Measurements from ENCODE around the gene USP17L15.
"Not testable (repeated sequence)": the region's sequence is repeated elsewhere in the genome, so short reads cannot be mapped to it uniquely, and the experiment has no call there.

The USP17L15 gene

GRCh38 chr4:9234085-9234484, at the start of gene USP17L15:
TSS of gene USP17L15 (plus strand) at chr4:9234385. CDS start at chr4:9234385, 0 bp downstream.
- DNase-seq; intact Hi-C loops (cut with DNase I): not testable (repeated sequence)

- intact Hi-C loops (cut with DNase I); DNase-seq: not testable (repeated sequence)
These were observed 23.8 kb upstream of the USP17L15 start, which contains the start of gene USP17L10 for GRCh38 chr4:9210357-9210756. TSS of gene USP17L10 (plus strand) at chr4:9210657. CDS start at chr4:9210657, 0 bp downstream.

GRCh38 chr4:9214701-9215100, 19.5 kb upstream of the USP17L15 start:
- peak in 16 of 42 donors; percentile 0 to 38 (median 4) for DNase-seq
- intact Hi-C loops (cut with DNase I), result not testable (repeated sequence)

- DNase-seq; intact Hi-C loops (cut with DNase I): not testable (repeated sequence)
These were observed 19.1 kb upstream of the USP17L15 start, which contains the start of gene USP17L11 for GRCh38 chr4:9215105-9215504. TSS of gene USP17L11 (plus strand) at chr4:9215405. CDS start at chr4:9215405, 0 bp downstream.

GRCh38 chr4:9219852-9220251, 14.3 kb upstream of the USP17L15 start, which contains the start of gene USP17L12:
TSS of gene USP17L12 (plus strand) at chr4:9220152. CDS start at chr4:9220152, 0 bp downstream.
- DNase-seq; intact Hi-C loops (cut with DNase I): not testable (repeated sequence)

- DNase-seq; intact Hi-C loops (cut with DNase I): not testable (repeated sequence)
These were observed 9.6 kb upstream of the USP17L15 start, which contains the start of gene USP17L13 for GRCh38 chr4:9224596-9224995. TSS of gene USP17L13 (plus strand) at chr4:9224896. CDS start at chr4:9224896, 0 bp downstream.

- intact Hi-C loops (cut with DNase I), result not testable (repeated sequence)
These were observed 3.9 kb upstream of the USP17L15 start for GRCh38 chr4:9230249-9230648.

GRCh38 chr4:9238461-9238860, 4.3 kb downstream of the USP17L15 start:
- intact Hi-C loops (cut with DNase I), result not testable (repeated sequence)
- peak in 20 of 42 donors; percentile 1 to 54 (median 8) for DNase-seq

More at GRCh38 chr4:9230249-9230648, 3.9 kb upstream of the USP17L15 start:
- DNase-seq, result peak in 14 of 42 donors; percentile 1 to 31 (median 12)

- intact Hi-C loops (cut with DNase I); DNase-seq: not testable (repeated sequence)
These were observed 9.4 kb downstream of the USP17L15 start, which contains the start of gene USP17L17 for GRCh38 chr4:9243579-9243978. TSS of gene USP17L17 (plus strand) at chr4:9243879. CDS start at chr4:9243879, 0 bp downstream.

GRCh38 chr4:9247953-9248680, 13.9 kb downstream of the USP17L15 start, which contains the start of gene USP17L18:
TSS of gene USP17L18 (plus strand) at chr4:9248630. CDS start at chr4:9248630, 0 bp downstream.
- intact Hi-C loops (cut with DNase I), result not testable (repeated sequence)
- peak in 26 of 42 donors; percentile 1 to 54 (median 12) for DNase-seq

- DNase-seq; intact Hi-C loops (cut with DNase I): not testable (repeated sequence)
These were observed 18.9 kb downstream of the USP17L15 start, which contains the start of gene USP17L19 for GRCh38 chr4:9253078-9253477. TSS of gene USP17L19 (plus strand) at chr4:9253378. CDS start at chr4:9253378, 0 bp downstream.

- DNase-seq; intact Hi-C loops (cut with DNase I): not testable (repeated sequence)
These were observed 23.6 kb downstream of the USP17L15 start, which contains the start of gene USP17L20 for GRCh38 chr4:9257824-9258223. TSS of gene USP17L20 (plus strand) at chr4:9258124. CDS start at chr4:9258124, 0 bp downstream.

GRCh38 chr4:9262572-9262971, 28.4 kb downstream of the USP17L15 start, which contains the start of gene USP17L21:
TSS of gene USP17L21 (plus strand) at chr4:9262872. CDS start at chr4:9262872, 0 bp downstream.
- DNase-seq; intact Hi-C loops (cut with DNase I): not testable (repeated sequence)

GRCh38 chr4:9267319-9267718, 33.1 kb downstream of the USP17L15 start, which contains the start of gene USP17L22:
TSS of gene USP17L22 (plus strand) at chr4:9267619. CDS start at chr4:9267619, 0 bp downstream.
- intact Hi-C loops (cut with DNase I), result not testable (repeated sequence)

GRCh38 chr4:9271719-9272118, 37.5 kb downstream of the USP17L15 start:
- intact Hi-C loops (cut with DNase I), result not testable (repeated sequence)
- DNase-seq, result peak in 31 of 42 donors; percentile 0 to 70 (median 31)

More at GRCh38 chr4:9267319-9267718, 33.1 kb downstream of the USP17L15 start, which contains the start of gene USP17L22:
- not testable (repeated sequence) for DNase-seq
